ENCODE data around the gene NCAPG2.
A peak's percentile ranks its signal among the peaks of the same experiment; 100 is the strongest.
"Not testable (repeated sequence)": the region's sequence is repeated elsewhere in the genome, so short reads cannot be mapped to it uniquely, and the experiment has no call there.

The NCAPG2 gene

DNA sequence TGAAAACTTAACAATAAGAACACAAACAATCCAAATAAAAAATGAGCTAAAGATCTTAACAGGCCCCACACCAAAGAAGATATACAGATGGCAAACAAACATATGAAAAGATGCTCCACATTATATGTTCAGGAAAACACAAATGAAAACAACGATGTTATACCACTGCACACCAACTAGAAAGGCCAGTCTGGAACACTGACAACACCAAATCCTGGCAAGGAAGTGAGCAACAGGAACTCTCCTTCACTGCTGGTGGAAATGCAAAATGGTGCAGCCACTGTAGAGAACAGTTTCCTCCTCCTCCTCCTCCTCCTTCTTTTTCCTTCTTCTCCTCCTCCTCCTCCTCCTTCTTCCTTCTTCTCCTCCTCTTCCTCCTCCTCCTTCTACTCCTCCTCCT lies 12.2 kb upstream of the NCAPG2 start:
- Mint-ChIP-seq H3K27ac (no peak overlapping the region), H3K4me3 (no peak overlapping the region), H3K4me1 (ENCODE audit: low read depth in 2 of 2) (peaks cover 4 to 5% of the 10 kb centered on the region in 2 donors), H3K27me3 (peaks cover 19 to 24% of the 10 kb centered on the region in 2 donors), H3K36me3 (ENCODE audit: insufficient read depth) (no peaks in the 10 kb centered on the region), H3K9me3 (no peaks in the 10 kb centered on the region)
- ATAC-seq (replicated peaks) (no peak), DNase-seq (no peak)

- H3K27ac Mint-ChIP-seq, result peak overlapping the region; percentile 79 to 84
- ATAC-seq (replicated peaks) (peak; percentile 89), DNase-seq (peak in 2 of 3 experiments; percentile 15 to 28)
Measured at GRCh38 chr7:158710651-158711102, 6.1 kb upstream of the NCAPG2 start.

DNA sequence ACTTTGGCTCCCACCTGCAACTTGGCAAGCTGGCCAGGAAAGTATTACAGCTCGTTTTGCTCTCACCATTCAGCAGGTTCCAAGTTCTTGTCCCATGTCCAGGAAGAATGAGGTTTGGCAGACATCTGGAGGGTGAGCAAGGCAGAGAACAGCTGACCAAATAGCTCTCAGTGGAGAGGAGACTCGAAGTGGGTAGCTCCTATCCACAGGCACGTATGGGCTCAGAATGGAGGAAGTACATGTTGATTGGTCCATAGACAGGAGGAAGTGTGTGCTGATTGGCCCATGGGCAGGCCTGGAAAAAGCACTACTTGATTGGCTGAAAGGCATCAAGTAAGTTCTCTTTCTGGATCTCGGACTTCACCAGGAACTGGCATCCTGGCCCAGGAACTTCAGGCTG lies 3.0 kb upstream of the NCAPG2 start:
- Mint-ChIP-seq H3K36me3 (ENCODE audit: insufficient read depth) (peaks cover 3% of the 10 kb centered on the region), H3K27ac (no peak overlapping the region), H3K9me3 (no peaks in the 10 kb centered on the region), H3K27me3 (no peaks in the 10 kb centered on the region), H3K4me3 (no peak overlapping the region), H3K4me1 (ENCODE audit: low read depth in 2 of 2) (peaks cover 23 to 27% of the 10 kb centered on the region in 2 donors)
- ATAC-seq (replicated peaks), result no peak
- DNase-seq, result no peak

More at GRCh38 chr7:158710651-158711102, 6.1 kb upstream of the NCAPG2 start:
- Mint-ChIP-seq H3K4me1 (ENCODE audit: low read depth in 2 of 2) (peaks cover 11 to 18% of the 10 kb centered on the region in 2 donors), H3K36me3 (ENCODE audit: insufficient read depth) (peaks cover 3% of the 10 kb centered on the region), H3K27me3 (no peaks in the 10 kb centered on the region), H3K4me3 (peak overlapping the region; percentile 61 to 71), H3K9me3 (no peaks in the 10 kb centered on the region)

DNA sequence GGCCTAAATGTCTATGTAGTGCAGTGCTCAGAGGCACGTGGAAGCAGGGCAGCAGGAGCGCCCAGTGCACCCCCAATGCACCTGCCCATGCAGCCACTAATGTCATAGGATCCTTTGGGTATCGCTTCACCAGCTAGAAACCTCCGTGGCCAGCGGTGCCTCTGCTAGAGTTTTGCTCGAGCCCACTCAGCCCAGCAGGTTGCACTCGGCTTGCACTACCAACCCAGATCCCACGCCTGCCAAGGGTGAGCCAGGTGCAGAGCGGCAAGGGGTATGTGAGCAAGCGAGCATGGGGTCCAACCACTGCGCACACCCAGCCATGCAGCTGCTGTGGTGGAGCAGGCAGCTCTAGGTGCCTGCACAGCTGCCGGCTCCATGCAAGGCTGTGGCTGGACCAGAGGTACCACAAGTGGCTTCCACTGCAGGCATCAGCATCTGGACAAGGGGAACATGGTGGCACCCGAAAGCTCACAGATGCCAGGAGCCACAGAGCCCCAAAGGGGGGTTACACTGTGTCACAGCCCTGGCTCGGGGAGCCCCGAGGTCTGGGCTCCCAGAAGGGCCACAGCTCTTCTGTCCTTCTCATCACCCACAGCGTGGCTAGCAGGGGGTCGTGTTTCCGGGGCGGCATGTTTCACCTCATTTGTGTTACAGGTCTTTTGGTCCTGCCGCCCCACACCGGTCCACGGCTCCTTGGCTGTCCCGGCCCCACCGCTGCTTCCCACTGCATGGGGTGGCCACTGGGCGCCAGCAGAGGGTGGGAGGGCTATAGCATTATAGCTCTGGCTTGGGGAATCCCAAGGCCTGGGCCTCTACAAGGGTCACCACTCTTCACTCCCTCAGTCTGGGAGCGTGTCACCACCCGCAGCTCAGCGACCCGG lies 2.3 kb upstream of the NCAPG2 start:
- Mint-ChIP-seq H3K36me3 (ENCODE audit: insufficient read depth) (peaks cover 3% of the 10 kb centered on the region), H3K9me3 (no peaks in the 10 kb centered on the region), H3K27ac (no peak overlapping the region), H3K4me1 (ENCODE audit: low read depth in 2 of 2) (peaks cover 20 to 23% of the 10 kb centered on the region in 2 donors), H3K4me3 (peak overlapping the region in 1 of 2 donors; percentile 47), H3K27me3 (no peaks in the 10 kb centered on the region)
- DNase-seq (no peak), ATAC-seq (replicated peaks) (no peak)

- DNase-seq (no peak), ATAC-seq (replicated peaks) (no peak)
- peak overlapping the region; percentile 2 to 47 for H3K4me3 Mint-ChIP-seq
- H3K9me3 Mint-ChIP-seq, result no peaks in the 10 kb centered on the region
- H3K27me3 Mint-ChIP-seq, result no peaks in the 10 kb centered on the region
- H3K36me3 Mint-ChIP-seq (ENCODE audit: insufficient read depth), result peaks cover 3% of the 10 kb centered on the region
- peaks cover 19 to 22% of the 10 kb centered on the region in 2 donors for H3K4me1 Mint-ChIP-seq (ENCODE audit: low read depth in 2 of 2)
- no peak overlapping the region for H3K27ac Mint-ChIP-seq
Measured at GRCh38 chr7:158706273-158706704, 1.7 kb upstream of the NCAPG2 start.

GRCh38 chr7:158705234-158705850 lies 738 bp upstream of the NCAPG2 start:
- peaks cover 12 to 14% of the 10 kb centered on the region in 2 donors for H3K4me1 Mint-ChIP-seq (ENCODE audit: low read depth in 2 of 2)
- no peaks in the 10 kb centered on the region for H3K27me3 Mint-ChIP-seq
- peak in 1 of 3 experiments; percentile 10 for DNase-seq
- H3K27ac Mint-ChIP-seq, result peak overlapping the region; percentile 83 to 91
- no peaks in the 10 kb centered on the region for H3K9me3 Mint-ChIP-seq
- H3K4me3 Mint-ChIP-seq, result peak overlapping the region; percentile 92 to 93
- H3K36me3 Mint-ChIP-seq (ENCODE audit: insufficient read depth), result no peaks in the 10 kb centered on the region
- ATAC-seq (replicated peaks), result no peak

GRCh38 chr7:158703679-158704523 lies 703 bp downstream of the NCAPG2 start:
- H3K27me3 Mint-ChIP-seq; H3K9me3 Mint-ChIP-seq; H3K36me3 Mint-ChIP-seq (ENCODE audit: insufficient read depth); DNase-seq; ATAC-seq (replicated peaks): not testable (repeated sequence)
- Mint-ChIP-seq H3K4me1 (ENCODE audit: low read depth in 2 of 2) (peaks cover 12% of the 10 kb centered on the region in 2 donors), H3K27ac (peak overlapping the region; percentile 83 to 91), H3K4me3 (peak overlapping the region; percentile 92 to 93)

- Mint-ChIP-seq H3K27ac (peak overlapping the region in 1 of 2 donors; percentile 32), H3K4me1 (ENCODE audit: low read depth in 2 of 2) (peaks cover 12% of the 10 kb centered on the region in 2 donors), H3K27me3 (no peaks in the 10 kb centered on the region), H3K4me3 (peak overlapping the region; percentile 3 to 64), H3K9me3 (no peaks in the 10 kb centered on the region), H3K36me3 (ENCODE audit: insufficient read depth) (no peaks in the 10 kb centered on the region)
- ATAC-seq (replicated peaks), result no peak
- DNase-seq, result no peak
Measured at GRCh38 chr7:158702944-158703343, 1.7 kb downstream of the NCAPG2 start.

DNA sequence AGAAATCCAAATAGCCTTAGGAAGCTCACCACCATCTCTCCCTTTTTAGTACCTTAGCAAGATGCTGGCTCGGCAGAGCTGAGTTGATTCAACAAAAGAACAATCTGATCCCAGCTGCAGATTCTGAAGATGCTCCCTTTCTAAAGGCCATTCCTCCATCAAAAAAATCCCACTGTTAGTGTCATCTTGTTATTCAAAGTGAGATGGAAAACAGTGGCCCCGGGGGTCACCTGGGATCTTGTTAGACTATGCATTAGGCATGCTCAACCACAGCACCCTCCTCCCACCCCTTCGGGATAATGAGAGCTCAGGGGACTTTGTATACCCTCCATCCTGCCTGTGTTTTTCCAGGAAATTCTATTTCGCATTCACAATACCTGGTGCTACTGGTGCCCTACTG lies 2.4 kb downstream of the NCAPG2 start:
- ATAC-seq (replicated peaks) (no peak), DNase-seq (no peak)
- Mint-ChIP-seq H3K4me3 (no peak overlapping the region), H3K9me3 (no peaks in the 10 kb centered on the region), H3K27ac (no peak overlapping the region), H3K36me3 (ENCODE audit: insufficient read depth) (peaks cover 3% of the 10 kb centered on the region), H3K27me3 (no peaks in the 10 kb centered on the region), H3K4me1 (ENCODE audit: low read depth in 2 of 2) (peaks cover 12% of the 10 kb centered on the region in 2 donors)

DNA sequence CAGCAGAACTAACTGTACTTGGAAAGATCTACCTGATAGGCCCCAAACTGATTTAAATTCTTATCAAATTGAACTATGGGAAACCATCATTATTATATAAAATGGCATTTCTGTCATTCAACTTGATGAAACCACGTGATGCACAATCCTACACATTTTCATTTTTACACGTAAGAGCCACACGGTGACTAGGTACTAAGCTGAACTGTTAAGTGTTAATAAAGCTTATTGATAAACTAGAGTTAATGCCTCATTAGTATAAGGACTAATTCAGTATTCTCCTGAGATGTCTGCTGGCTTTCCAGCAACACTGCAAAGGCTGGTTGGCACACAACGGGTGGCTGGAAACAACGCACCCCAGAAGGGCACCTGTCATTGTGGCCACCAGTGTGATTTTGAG lies 4.6 kb downstream of the NCAPG2 start:
- Mint-ChIP-seq H3K4me3 (no peak overlapping the region), H3K36me3 (ENCODE audit: insufficient read depth) (peaks cover 3% of the 10 kb centered on the region), H3K27me3 (no peaks in the 10 kb centered on the region), H3K4me1 (ENCODE audit: low read depth in 2 of 2) (peaks cover 7 to 13% of the 10 kb centered on the region in 2 donors), H3K9me3 (no peaks in the 10 kb centered on the region), H3K27ac (no peak overlapping the region)
- ATAC-seq (replicated peaks) (no peak), DNase-seq (no peak)

DNA sequence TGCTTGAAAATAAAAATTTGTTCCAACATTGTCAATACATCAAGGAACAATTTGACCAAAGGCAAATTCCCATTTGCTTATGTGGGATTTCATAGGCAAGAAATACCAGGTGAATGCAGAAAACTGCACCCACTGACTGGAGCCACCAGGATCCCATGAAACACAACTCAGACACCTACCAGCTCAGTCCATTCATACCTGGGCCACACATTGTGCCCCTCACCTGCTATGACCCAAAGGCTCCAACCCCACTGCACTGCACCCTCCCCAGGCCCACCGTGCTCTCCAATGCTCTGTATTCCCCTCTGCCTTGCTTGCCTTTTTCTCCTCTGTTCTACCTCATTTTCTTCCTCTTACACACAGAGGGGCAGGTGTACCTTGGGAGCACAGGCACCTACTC lies 5.3 kb downstream of the NCAPG2 start:
- peaks cover 3% of the 10 kb centered on the region for H3K36me3 Mint-ChIP-seq (ENCODE audit: insufficient read depth)
- no peak overlapping the region for H3K4me3 Mint-ChIP-seq
- no peaks in the 10 kb centered on the region for H3K9me3 Mint-ChIP-seq
- H3K4me1 Mint-ChIP-seq (ENCODE audit: low read depth in 2 of 2), result peaks cover 4 to 9% of the 10 kb centered on the region in 2 donors
- peak overlapping the region; percentile 55 to 61 for H3K27ac Mint-ChIP-seq
- no peaks in the 10 kb centered on the region for H3K27me3 Mint-ChIP-seq
- DNase-seq, result no peak
- no peak for ATAC-seq (replicated peaks)

DNA sequence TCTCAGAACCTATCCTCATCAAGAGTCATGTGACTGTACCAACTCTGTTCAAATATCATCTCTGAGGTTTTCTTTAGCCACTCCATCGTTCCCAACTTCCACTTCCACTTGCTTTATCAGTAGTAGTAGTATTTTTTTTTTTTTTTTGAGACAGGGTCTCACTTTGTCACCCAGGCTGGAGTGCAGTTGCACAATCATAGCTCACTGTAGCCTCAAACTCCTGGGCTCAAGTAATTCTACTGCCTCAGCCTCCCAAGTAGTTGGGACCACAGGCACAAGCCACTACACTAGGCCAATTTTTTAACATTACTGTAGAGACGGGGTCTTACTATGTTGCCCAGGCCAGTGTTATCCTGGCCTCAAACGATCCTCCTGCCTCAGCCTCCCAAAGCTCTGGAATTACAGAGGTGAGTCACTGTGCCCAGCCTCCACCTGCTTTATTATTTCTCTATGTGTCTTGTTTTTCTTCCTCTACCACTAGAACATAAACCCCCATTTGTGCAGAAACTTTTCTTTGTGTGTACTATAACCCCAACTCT lies 5.9 kb downstream of the NCAPG2 start:
- Mint-ChIP-seq H3K4me3 (no peak overlapping the region), H3K36me3 (ENCODE audit: insufficient read depth) (peaks cover 3% of the 10 kb centered on the region), H3K9me3 (no peaks in the 10 kb centered on the region), H3K27ac (peak overlapping the region in 1 of 2 donors; percentile 61), H3K27me3 (no peaks in the 10 kb centered on the region), H3K4me1 (ENCODE audit: low read depth in 2 of 2) (peaks cover 4 to 9% of the 10 kb centered on the region in 2 donors)
- ATAC-seq (replicated peaks), result no peak
- DNase-seq, result no peak

- DNase-seq; H3K36me3 Mint-ChIP-seq (ENCODE audit: insufficient read depth): not testable (repeated sequence)
Measured at GRCh38 chr7:158697597-158697996, 7.0 kb downstream of the NCAPG2 start.

More at GRCh38 chr7:158697597-158697996, 7.0 kb downstream of the NCAPG2 start:
- H3K27ac Mint-ChIP-seq; H3K4me3 Mint-ChIP-seq; H3K9me3 Mint-ChIP-seq; ATAC-seq (replicated peaks); H3K27me3 Mint-ChIP-seq; H3K4me1 Mint-ChIP-seq (ENCODE audit: low read depth in 2 of 2): not testable (repeated sequence)
